Trophoblast cell (in vitro differentiated cells and primary cell): Measurements from ENCODE around the gene MRPS33.

ENCODE experiments used
- DNase-seq, 2 donors: peaks; one replicate each; pipeline ENCODE4 v3.0.0-alpha.2; 2016
- H2AFZ ChIP-seq: 2 replicates; pipeline ENCODE4 v1.6.1; 2013; ENCODE audit warnings: low read length, moderate library complexity, mild to moderate bottlenecking; ENCODE audit not compliant: insufficient read depth, poor library complexity
- H2AK5ac ChIP-seq: 2 replicates; pipeline ENCODE4 v1.6.1; 2013; ENCODE audit warnings: mild to moderate bottlenecking, low read length
- H2BK120ac ChIP-seq: 2 replicates; pipeline ENCODE4 v1.6.1; 2013; ENCODE audit warnings: low read length, mild to moderate bottlenecking, moderate library complexity; ENCODE audit not compliant: insufficient read depth, poor library complexity
- H2BK12ac ChIP-seq: 2 replicates; pipeline ENCODE4 v1.6.1; 2013; ENCODE audit warnings: mild to moderate bottlenecking, low read length, moderate library complexity
- H2BK5ac ChIP-seq: 2 replicates; pipeline ENCODE4 v1.6.1; 2013; ENCODE audit warnings: low read length, low read depth, moderate library complexity, mild to moderate bottlenecking; ENCODE audit not compliant: poor library complexity
- H3K14ac ChIP-seq: 2 replicates; pipeline ENCODE4 v1.6.1; 2013; ENCODE audit warnings: mild to moderate bottlenecking, low read length
- H3K18ac ChIP-seq: 2 replicates; pipeline ENCODE4 v1.6.1; 2013; ENCODE audit warnings: mild to moderate bottlenecking, low read length
- H3K23ac ChIP-seq: 2 replicates; pipeline ENCODE4 v1.6.1; 2013; ENCODE audit warnings: low read length
- H3K27ac ChIP-seq: 2 replicates; pipeline ENCODE4 v1.5.1; 2013; ENCODE audit warnings: low read depth, mild to moderate bottlenecking, inconsistent platforms, low read length, moderate library complexity
- H3K27me3 ChIP-seq: 2 replicates; pipeline ENCODE4 v1.6.1; 2013; ENCODE audit warnings: inconsistent platforms, mild to moderate bottlenecking, low read length, moderate library complexity; ENCODE audit not compliant: insufficient read depth
- H3K36me3 ChIP-seq, 2 experiments: 1 replicate in 1 of 2; 2 replicates in 1 of 2; pipeline ENCODE4 v1.6.1; 2013; ENCODE audit warnings: low read length in 2 of 2, mild to moderate bottlenecking in 2 of 2, moderate library complexity in 1 of 2; ENCODE audit not compliant: insufficient read depth in 2 of 2, control insufficient read depth in 1 of 2
- H3K4ac ChIP-seq: 2 replicates; pipeline ENCODE4 v1.6.1; 2013; ENCODE audit warnings: low read depth, mild to moderate bottlenecking, low read length, moderate library complexity
- H3K4me1 ChIP-seq, 2 experiments: 1 replicate in 1 of 2; 2 replicates in 1 of 2; pipeline ENCODE4 v1.6.1; 2013; ENCODE audit warnings: low read length in 2 of 2, mild to moderate bottlenecking in 2 of 2, moderate library complexity in 1 of 2; ENCODE audit not compliant: insufficient read depth in 2 of 2, control insufficient read depth in 1 of 2
- H3K4me2 ChIP-seq: 2 replicates; pipeline ENCODE4 v1.6.1; 2013; ENCODE audit warnings: inconsistent platforms, mild to moderate bottlenecking, low read length, moderate library complexity
- H3K4me3 ChIP-seq: 2 replicates; pipeline ENCODE4 v1.5.1; 2013; ENCODE audit warnings: mild to moderate bottlenecking, low read depth, low read length, inconsistent platforms
- H3K79me1 ChIP-seq: one replicate; pipeline ENCODE4 v1.6.1; 2013; ENCODE audit warnings: low read length
- H3K79me2 ChIP-seq: 2 replicates; pipeline ENCODE4 v1.6.1; 2013; ENCODE audit warnings: low read length, mild to moderate bottlenecking; ENCODE audit not compliant: control insufficient read depth, insufficient read depth, poor library complexity
- H3K9ac ChIP-seq: 2 replicates; pipeline ENCODE4 v1.6.1; 2013; ENCODE audit warnings: mild to moderate bottlenecking, low read length
- H3K9me3 ChIP-seq: 2 replicates; pipeline ENCODE4 v1.6.1; 2013; ENCODE audit warnings: low read depth, mild to moderate bottlenecking, control low read depth, inconsistent platforms, low read length; ENCODE audit not compliant: insufficient read depth
- H4K12ac ChIP-seq: 2 replicates; pipeline ENCODE4 v1.6.1; 2013; ENCODE audit warnings: low read depth, mild to moderate bottlenecking, low read length, moderate library complexity
- H4K8ac ChIP-seq: 2 replicates; pipeline ENCODE4 v1.6.1; 2013; ENCODE audit warnings: low read depth, mild to moderate bottlenecking, low read length, moderate library complexity
- H4K91ac ChIP-seq: one replicate; pipeline ENCODE4 v1.6.1; 2013; ENCODE audit warnings: low read depth, mild to moderate bottlenecking, low read length, moderate library complexity
- WGBS: extraction: QIAGEN DNeasy Blood & Tissue Kit; methylation state at CpG from one replicate; pipeline ENCODE4 v1.1.7; 2013; ENCODE audit warnings: missing lambda C conversion rate; ENCODE audit not compliant: insufficient read length, insufficient coverage; ENCODE audit errors: extremely low coverage; 5-methylcytosine and 5-hydroxymethylcytosine counted together

MRPS33 gene

DNA sequence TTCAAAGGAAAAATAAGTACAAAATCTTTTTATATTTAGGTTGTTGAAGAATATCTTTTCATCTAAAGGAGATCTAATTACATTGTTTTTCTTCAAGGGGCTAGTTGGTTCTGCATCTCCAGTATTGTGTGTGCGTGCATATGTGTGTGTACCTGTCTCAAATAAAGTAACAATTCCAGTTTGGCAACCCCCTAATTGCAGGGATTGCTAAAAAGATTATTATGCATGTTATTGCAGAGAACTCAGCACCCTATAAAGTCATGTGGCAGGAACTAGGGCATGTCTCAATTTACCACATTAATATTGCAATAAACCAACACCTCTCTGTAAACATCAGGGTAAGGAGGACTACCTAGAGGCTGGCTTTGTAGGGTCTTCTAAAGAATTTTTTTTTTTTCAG is 37.0 kb downstream of the MRPS33 start:
- no peaks in the 10 kb centered on the region for H3K79me2 ChIP-seq
- H4K91ac ChIP-seq, result no peak overlapping the region
- H3K14ac ChIP-seq, result no peak overlapping the region
- peaks cover 2 to 3% of the 10 kb centered on the region in 2 experiments for H3K4me1 ChIP-seq
- no peak overlapping the region for H2BK5ac ChIP-seq
- H3K79me1 ChIP-seq, result no peaks in the 10 kb centered on the region
- no peak overlapping the region for H2BK120ac ChIP-seq
- H4K8ac ChIP-seq, result no peak overlapping the region
- no peaks in the 10 kb centered on the region for H3K27me3 ChIP-seq
- no peak overlapping the region for H3K4me3 ChIP-seq
- no peak overlapping the region for H3K9ac ChIP-seq
- H2AK5ac ChIP-seq, result no peak overlapping the region
- no peak overlapping the region for H3K18ac ChIP-seq
- H3K4ac ChIP-seq, result no peak overlapping the region
- no peaks in the 10 kb centered on the region for H3K36me3 ChIP-seq
- no peak overlapping the region for H3K4me2 ChIP-seq
- H4K12ac ChIP-seq, result no peak overlapping the region
- H2BK12ac ChIP-seq, result no peak overlapping the region
- H3K23ac ChIP-seq, result no peak overlapping the region
- no CpG with 5 or more reads among the region's 1 CpG for WGBS
- DNase-seq, result no peak
- H3K9me3 ChIP-seq, result no peaks in the 10 kb centered on the region
- H3K27ac ChIP-seq, result no peak overlapping the region
- no peak overlapping the region for H2AFZ ChIP-seq

DNA sequence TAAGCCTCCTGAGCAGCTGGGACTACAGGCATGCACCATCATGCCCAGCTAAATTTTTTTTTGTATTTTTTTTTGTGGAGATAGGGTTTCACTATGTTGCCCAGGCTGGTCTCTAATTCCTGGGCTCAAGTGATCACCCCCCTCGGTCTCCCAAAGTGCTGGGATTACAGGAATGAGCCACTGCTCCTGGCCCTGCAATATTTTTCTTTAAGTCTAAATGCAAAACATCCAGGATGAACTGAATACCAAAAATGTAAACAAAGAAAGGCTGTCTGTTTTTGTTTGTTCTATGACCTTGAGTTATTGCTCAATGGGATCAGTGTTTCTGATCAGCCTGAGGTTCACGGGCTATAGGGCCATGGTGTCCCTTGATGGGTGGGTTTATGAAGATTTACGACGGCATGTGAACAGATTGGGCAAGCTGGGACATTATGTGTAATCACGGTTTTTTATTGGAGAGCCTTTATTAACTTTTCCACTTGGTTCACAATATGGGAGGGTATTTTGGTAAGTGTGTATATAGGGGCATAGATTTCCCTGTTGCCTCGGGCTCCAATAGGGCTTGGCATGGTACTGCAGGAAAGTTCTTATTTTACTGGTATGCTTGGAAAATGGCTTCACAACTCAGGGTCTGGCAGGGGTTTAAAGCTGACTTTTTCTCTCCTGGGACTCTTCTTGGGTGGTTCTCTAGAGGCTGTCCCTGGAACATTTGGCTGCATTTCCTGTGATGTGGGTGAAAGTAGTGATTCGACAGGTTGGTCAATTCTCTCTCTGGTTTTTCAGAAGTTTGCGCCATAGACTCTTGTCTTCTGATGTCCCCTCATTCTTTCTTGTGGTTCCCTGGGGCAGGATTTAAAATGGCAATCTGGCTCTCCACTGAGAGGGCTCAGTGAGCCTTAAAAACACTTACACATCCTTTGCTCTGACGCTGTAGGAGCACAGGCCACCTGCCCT is 41.6 kb downstream of the MRPS33 start:
- Histone ChIP-seq H3K9me3 (no peaks in the 10 kb centered on the region), H2BK120ac (peak overlapping the region; percentile 80)

DNA sequence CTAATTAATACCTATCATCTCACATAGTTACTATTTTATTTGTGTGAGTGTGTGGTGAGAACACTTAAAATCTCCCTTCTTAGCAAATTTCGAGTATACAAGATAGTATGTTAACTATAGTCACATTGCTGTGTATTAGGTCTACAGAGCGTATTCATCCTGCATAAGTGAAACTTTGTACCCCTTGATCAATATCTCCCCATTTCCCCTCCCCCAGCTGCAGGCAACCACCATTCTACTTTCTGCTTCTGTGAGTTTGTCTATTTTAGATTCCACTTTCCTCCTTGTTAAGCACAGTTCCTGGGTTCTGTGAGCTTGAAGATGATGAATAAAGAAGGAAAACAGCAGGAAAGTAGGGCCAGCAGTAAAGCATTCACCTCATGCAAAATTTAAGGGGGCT is 42.4 kb downstream of the MRPS33 start:
- no peak overlapping the region for H3K9ac ChIP-seq
- H3K4ac ChIP-seq, result no peak overlapping the region
- no CpG with 5 or more reads among the region's 2 CpGs for WGBS

More for the DNA sequence above, 41.6 kb downstream of the MRPS33 start:
- H3K23ac ChIP-seq, result no peak overlapping the region
- no peak overlapping the region for H3K4me2 ChIP-seq
- peak overlapping the region; percentile 12 for H3K27ac ChIP-seq
- H3K36me3 ChIP-seq, result no peaks in the 10 kb centered on the region
- H4K8ac ChIP-seq, result peak overlapping the region; percentile 54
- peak overlapping the region; percentile 63 for H2BK5ac ChIP-seq
- H4K91ac ChIP-seq, result no peak overlapping the region
- no peaks in the 10 kb centered on the region for H3K79me2 ChIP-seq
- no peak overlapping the region for H3K14ac ChIP-seq
- peaks cover 2 to 3% of the 10 kb centered on the region in 2 experiments for H3K4me1 ChIP-seq
- H2AK5ac ChIP-seq, result no peak overlapping the region
- DNase-seq, result no peak
- H3K18ac ChIP-seq, result no peak overlapping the region
- H3K27me3 ChIP-seq, result no peaks in the 10 kb centered on the region
- H4K12ac ChIP-seq, result no peak overlapping the region
- no peaks in the 10 kb centered on the region for H3K79me1 ChIP-seq
- H2AFZ ChIP-seq, result no peak overlapping the region
- H3K4me3 ChIP-seq, result no peak overlapping the region
- no peak overlapping the region for H3K4ac ChIP-seq
- H2BK12ac ChIP-seq, result no peak overlapping the region
- no CpG with 5 or more reads among the region's 9 CpGs for WGBS
- no peak overlapping the region for H3K9ac ChIP-seq

GRCh38 chr7:140967438-140967837 is 47.3 kb downstream of the MRPS33 start:
- Histone ChIP-seq H3K9ac (no peak overlapping the region), H3K36me3 (no peaks in the 10 kb centered on the region), H2AFZ (no peak overlapping the region), H3K18ac (no peak overlapping the region), H4K91ac (no peak overlapping the region), H3K79me1 (no peaks in the 10 kb centered on the region), H2AK5ac (no peak overlapping the region), H3K4me2 (no peak overlapping the region), H3K4me3 (no peak overlapping the region), H3K4me1 (no peaks in the 10 kb centered on the region), H3K23ac (no peak overlapping the region), H3K27me3 (no peaks in the 10 kb centered on the region), H3K27ac (no peak overlapping the region), H3K14ac (no peak overlapping the region), H2BK5ac (no peak overlapping the region), H2BK120ac (no peak overlapping the region), H3K9me3 (no peaks in the 10 kb centered on the region), H3K4ac (no peak overlapping the region), H3K79me2 (no peaks in the 10 kb centered on the region), H4K12ac (no peak overlapping the region), H4K8ac (peak overlapping the region; percentile 20), H2BK12ac (no peak overlapping the region)
- no CpG with 5 or more reads among the region's 2 CpGs for WGBS
- no peak for DNase-seq

More for the DNA sequence above, 42.4 kb downstream of the MRPS33 start:
- Histone ChIP-seq H2BK120ac (peak overlapping the region; percentile 43), H3K9me3 (no peaks in the 10 kb centered on the region), H2AFZ (no peak overlapping the region), H2BK12ac (no peak overlapping the region), H3K4me3 (no peak overlapping the region), H3K18ac (no peak overlapping the region), H2AK5ac (no peak overlapping the region), H3K14ac (no peak overlapping the region), H2BK5ac (no peak overlapping the region), H4K91ac (peak overlapping the region; percentile 24), H4K12ac (no peak overlapping the region), H3K23ac (no peak overlapping the region), H3K4me2 (no peak overlapping the region), H3K4me1 (peaks cover 2 to 3% of the 10 kb centered on the region in 2 experiments), H3K79me2 (no peaks in the 10 kb centered on the region), H4K8ac (no peak overlapping the region), H3K79me1 (no peaks in the 10 kb centered on the region), H3K27me3 (no peaks in the 10 kb centered on the region), H3K36me3 (no peaks in the 10 kb centered on the region), H3K27ac (no peak overlapping the region)
- no peak for DNase-seq
